ENCODE results near the gene TRAPPC3. TPM values are rescaled to one million over a fixed set of nuclear protein-coding genes. Genes with fewer than 3 reads are reported as not detected.

The TRAPPC3 gene
- total and polyA plus RNA-seq, 9 of the 15 experiments (the other 6 are each of a cell fraction or from before 2014, with no cell fraction given), result 20.6 to 141 (median 112) TPM

GRCh38 chr1:36136535-36136934 is 12.8 kb downstream of the TRAPPC3 start (continued):
- TF ChIP-seq PRDM10 (IDR thresholded peaks at IDR 0.05; ENCODE audit: partially characterized antibody), result no peak
- no peak for TF ChIP-seq PATZ1 (CRISPR knock-in tag; IDR thresholded peaks at IDR 0.05; ENCODE audit: borderline replicate concordance)
- TF ChIP-seq RBM22 (IDR thresholded peaks at IDR 0.05; ENCODE audit: low read depth, low read length, poor library complexity, severe bottlenecking), result no peak
- TF ChIP-seq ZNF785 (CRISPR knock-in tag; IDR thresholded peaks at IDR 0.05), result no peak
- no peak for TF ChIP-seq ERF (CRISPR knock-in tag; IDR thresholded peaks at IDR 0.05)
- no peak for TF ChIP-seq MYC (IDR thresholded peaks at IDR 0.05; ENCODE audit: low read depth, low read length)
- no peak for TF ChIP-seq MYC (CRISPR knock-in tag; IDR thresholded peaks at IDR 0.05; ENCODE audit: borderline replicate concordance, low read depth)

All from K562 (cell line).